HepG2 (cell line): ENCODE measurements around the gene NPR3. TPM values are rescaled to one million over a fixed set of nuclear protein-coding genes. Genes with fewer than 3 reads are reported as not detected.

Source experiments
- ATAC-seq: fragments of 200-7000 bp; cut with Tn5 transposase; 3 replicates; pipeline ENCODE4 v1.9.1; 2020; ENCODE audit warnings: mild to moderate bottlenecking, moderate library complexity
- BruUV-seq: library from RNA; stranded (reverse); fragments of 400-500 nt; replicated peaks from 2 replicates; lab custom pipeline; 2021; lab: Mats Ljungman, UMichigan
- CTCF ChIA-PET: fragments of 300-600 bp; formaldehyde crosslinking; extraction: SDS; loops from one replicate; lab custom pipeline; 2021; ENCODE audit warnings: low total read pairs, inconsistent platforms, low intra/inter-chr PET ratio; lab: Yijun Ruan, JAX
- POLR2A ChIA-PET: fragments of 350-600 bp; sonication (Branson Sonifier 250); formaldehyde crosslinking; loops from one replicate; lab custom pipeline; 2020; ENCODE audit warnings: antibody characterized with exemption, inconsistent platforms; lab: Yijun Ruan, JAX
- DNase-seq: peaks from one replicate; pipeline ENCODE4 v3.0.0-alpha.2; 2015; ENCODE audit warnings: low spot score
- FAIRE-seq: peaks from 3 replicates; lab custom pipeline; 2011; peaks lifted over from hg19 to GRCh38; lab: Jason Lieb, UNC
- H2AFZ ChIP-seq: one replicate; pipeline ENCODE4 v1.6.1; 2011; ENCODE audit warnings: low read length, inconsistent platforms
- H3K27ac ChIP-seq: fragments of 300-600 bp; 3 replicates; pipeline ENCODE4 v1.8.0; 2011; ENCODE audit warnings: mixed run types, mild to moderate bottlenecking, mixed read lengths, low read length, inconsistent platforms; ENCODE audit not compliant: insufficient read depth; ENCODE audit errors: extremely low read length
- H3K27me3 ChIP-seq, 2 experiments: fragments of 200-600 bp in 1 of 2; 2 replicates in 1 of 2; 3 replicates in 1 of 2; pipeline versions ENCODE4 v1.6.0 to v1.8.0; 2011; ENCODE audit warnings: low read length in 2 of 2, mild to moderate bottlenecking in 2 of 2, moderate library complexity in 2 of 2, inconsistent platforms in 1 of 2; ENCODE audit not compliant: insufficient read depth in 2 of 2, control insufficient read depth in 1 of 2
- H3K36me3 ChIP-seq, 2 experiments: fragments of 200-600 bp in 1 of 2; replicated peaks in 1 of 2; 2 replicates in 1 of 2; 3 replicates in 1 of 2; pipeline versions ENCODE4 v1.5.1 to v1.8.0; 2011; ENCODE audit warnings: low read length in 2 of 2, inconsistent platforms in 1 of 2; ENCODE audit not compliant: insufficient read depth in 2 of 2, control insufficient read depth in 1 of 2
- H3K4me1 ChIP-seq: 2 replicates; pipeline ENCODE4 v1.5.1; 2012; ENCODE audit warnings: low read length, inconsistent platforms; ENCODE audit not compliant: insufficient read depth
- H3K4me2 ChIP-seq: 2 replicates; pipeline ENCODE4 v1.6.0; 2011; ENCODE audit warnings: low read depth, low read length, inconsistent platforms
- H3K4me3 ChIP-seq, 3 experiments: fragments of 200-600 bp in 1 of 3; sonication (generic), shearing (Covaris generic) in 1 of 3; replicated peaks in 1 of 3; 2 replicates each; pipeline ENCODE4 v1.5.1; 2011 to 2016; ENCODE audit warnings: low read length in 3 of 3, inconsistent platforms in 2 of 3, low read depth in 2 of 3, mild to moderate bottlenecking in 2 of 3, control low read depth in 1 of 3, mixed read lengths in 1 of 3; ENCODE audit not compliant: insufficient read depth in 1 of 3
- H3K79me2 ChIP-seq: one replicate; pipeline ENCODE4 v1.6.1; 2011; ENCODE audit warnings: low read length, inconsistent platforms; ENCODE audit not compliant: insufficient read depth
- H3K9ac ChIP-seq: 2 replicates; pipeline ENCODE4 v1.6.0; 2011; ENCODE audit warnings: mild to moderate bottlenecking, low read depth, low read length, inconsistent platforms; ENCODE audit not compliant: insufficient read depth
- H3K9me3 ChIP-seq: 2 replicates; pipeline ENCODE4 v1.5.1; 2012; ENCODE audit warnings: mild to moderate bottlenecking, low read length
- H4K20me1 ChIP-seq: 2 replicates; pipeline ENCODE4 v1.6.0; 2011; ENCODE audit warnings: inconsistent platforms, mild to moderate bottlenecking, low read length, moderate library complexity; ENCODE audit not compliant: insufficient read depth
- AGO2 ChIP-seq: fragments of 200-400 bp; formaldehyde crosslinking; optimal IDR thresholded peaks from 2 replicates; pipeline ENCODE3; 2017; ENCODE audit warnings: mild to moderate bottlenecking, low read depth, low read length, moderate library complexity
- MBNL3 ChIP-seq: fragments of 250-450 bp; sonication (Bioruptor Pico); conservative IDR thresholded peaks from 2 replicates; pipeline ENCODE4 v1.8.0; 2022; ENCODE audit warnings: mild to moderate bottlenecking, inconsistent platforms
- MXD4 ChIP-seq: IDR thresholded peaks from 2 replicates; pipeline ENCODE4 v1.6.1; 2016; ENCODE audit warnings: mild to moderate bottlenecking, missing biosample characterization, missing genetic modification reagents
- NFKB2 ChIP-seq: sonication (generic); formaldehyde crosslinking; IDR thresholded peaks from 2 replicates; pipeline ENCODE4 v1.4.0; 2020; ENCODE audit warnings: missing genetic modification reagents, borderline replicate concordance
- PCBP1 ChIP-seq: fragments of 200-400 bp; formaldehyde crosslinking; IDR thresholded peaks from 2 replicates; pipeline ENCODE4 v1.6.1; 2017; ENCODE audit warnings: mild to moderate bottlenecking, low read depth, low read length, borderline replicate concordance
- ZBTB1 ChIP-seq: sonication (generic); formaldehyde crosslinking; IDR thresholded peaks from 2 replicates; pipeline ENCODE4 v1.4.0; 2020; ENCODE audit warnings: missing genetic modification reagents, borderline replicate concordance
- ZFP62 ChIP-seq: sonication (generic); formaldehyde crosslinking; IDR thresholded peaks from 2 replicates; pipeline ENCODE4 v1.4.0; 2020; ENCODE audit warnings: missing genetic modification reagents
- ZNF383 ChIP-seq: sonication (generic); formaldehyde crosslinking; IDR thresholded peaks from 2 replicates; pipeline ENCODE4 v1.4.0; 2020; ENCODE audit warnings: missing genetic modification reagents, mild to moderate bottlenecking, borderline replicate concordance
- ZNF589 ChIP-seq: sonication (generic); formaldehyde crosslinking; conservative IDR thresholded peaks from 2 replicates; pipeline ENCODE4 v1.8.0; 2022; ENCODE audit warnings: mild to moderate bottlenecking, moderate library complexity, missing genetic modification reagents
- ZNF678 ChIP-seq: sonication (generic); formaldehyde crosslinking; IDR thresholded peaks from 2 replicates; pipeline ENCODE4 v1.4.0; 2020; ENCODE audit warnings: mild to moderate bottlenecking, missing genetic modification reagents
- ZNF7 ChIP-seq: IDR thresholded peaks from 2 replicates; pipeline ENCODE4 v1.6.1; 2016; ENCODE audit warnings: missing biosample characterization, missing genetic modification reagents
- ZNF75D ChIP-seq: sonication (generic); formaldehyde crosslinking; IDR thresholded peaks from 2 replicates; pipeline ENCODE4 v1.8.1; 2023; ENCODE audit warnings: missing genetic modification reagents, mild to moderate bottlenecking, borderline replicate concordance
- ZNF772 ChIP-seq: sonication (generic); formaldehyde crosslinking; IDR thresholded peaks from 2 replicates; pipeline ENCODE4 v1.5.0; 2020; ENCODE audit warnings: mild to moderate bottlenecking, missing genetic modification reagents
- WGBS: methylation state at CpG from one replicate; pipeline ENCODE4 v1.1.6; 2017; ENCODE audit warnings: low lambda C conversion rate; 5-methylcytosine and 5-hydroxymethylcytosine counted together
- in situ Hi-C: cut with HindIII; loops from 2 replicates; pipeline ENCODE4 v1.10.0; 2017; ENCODE audit warnings: low pct_unique_long_range_greater_than_20kb; ENCODE audit not compliant: extremely low pct_ligation_motif_present
- intact Hi-C: fragments of 100-400 bp; cut with micrococcal nuclease; formaldehyde crosslinking; loops from one replicate; pipeline ENCODE4 v1.10.0; 2022; ENCODE audit not compliant: unreplicated experiment
- polyA plus RNA-seq, 8 experiments: library from polyadenylated mRNA; depleted of rRNA in 3 of 8; stranded (reverse) in 7 of 8; unstranded in 1 of 8; fragments of >200 nt; fragmentation: Illumina TruSeq in 4 of 8; extraction: Trizol in 4 of 8; gene quantifications; 2 replicates each; pipeline versions ENCODE4 v1.2.1 to v1.2.3, GENCODE V29; 2011 to 2016; ENCODE audit warnings: low read depth in 4 of 8, missing spikeins in 1 of 8, mixed read lengths in 1 of 8; ENCODE audit not compliant: insufficient read depth in 1 of 8
- total RNA-seq, 5 experiments: library from RNA; depleted of rRNA; stranded (reverse); fragments of >200 nt; fragmentation: Illumina TruSeq; extraction: Trizol; gene quantifications; 2 replicates each; pipeline ENCODE4 v1.2.3, GENCODE V29; 2016; ENCODE audit warnings: low read depth in 1 of 5
- TF ChIP-seq, protein P1 (sequence below): sonication (generic); formaldehyde crosslinking; IDR thresholded peaks from 2 replicates; pipeline ENCODE4 v1.8.0; 2023; ENCODE audit warnings: mild to moderate bottlenecking, missing genetic modification reagents
- TF ChIP-seq, protein P2 (sequence below): sonication (generic); formaldehyde crosslinking; IDR thresholded peaks from 2 replicates; pipeline ENCODE4 v1.4.0; 2020; ENCODE audit warnings: mild to moderate bottlenecking, missing genetic modification reagents
- TF ChIP-seq, protein P3 (sequence below): sonication (generic); formaldehyde crosslinking; IDR thresholded peaks from 2 replicates; pipeline ENCODE4 v1.5.0; 2020; ENCODE audit warnings: mild to moderate bottlenecking, missing genetic modification reagents, borderline replicate concordance
- TF ChIP-seq, protein P4 (sequence below): sonication (generic); formaldehyde crosslinking; IDR thresholded peaks from 2 replicates; pipeline ENCODE4 v1.5.1; 2020; ENCODE audit warnings: mild to moderate bottlenecking, moderate library complexity, missing genetic modification reagents
- TF ChIP-seq, protein P5 (sequence below): IDR thresholded peaks from 2 replicates; pipeline ENCODE4 v1.6.1; 2016; ENCODE audit warnings: missing biosample characterization, missing genetic modification reagents, low read depth

The NPR3 gene
- total and polyA plus RNA-seq, 2 of the 13 experiments (the other 11 are each of a cell fraction or from before 2014, with no cell fraction given), result 0.01 TPM; not detected in 1

DNA sequence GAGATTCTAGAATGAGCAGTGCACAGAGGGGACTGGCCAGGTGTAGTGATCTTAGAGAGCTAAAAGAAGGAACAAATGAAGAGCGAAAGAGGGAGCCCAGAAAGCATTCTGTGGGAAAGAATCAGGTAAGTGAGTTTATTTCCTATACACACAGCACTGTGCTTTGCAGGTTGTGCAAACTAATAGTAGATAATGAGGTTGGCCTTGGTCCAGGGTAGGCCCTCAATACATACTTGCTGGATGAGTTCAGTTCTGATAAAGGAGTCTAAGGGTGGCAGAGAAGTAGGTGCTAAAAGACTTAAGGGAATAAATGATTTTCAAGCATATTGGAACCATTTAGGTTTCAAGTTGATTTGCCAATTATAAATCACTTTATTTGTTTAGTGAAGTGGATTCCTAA, 122.0 kb downstream of the NPR3 start:
- no peak overlapping the region for H3K27ac ChIP-seq
- TF ChIP-seq MXD4 (CRISPR knock-in tag) (no peak), ZBTB1 (no peak), ZNF678 (CRISPR knock-in tag) (no peak), ZNF7 (CRISPR knock-in tag) (no peak), ZNF383 (CRISPR knock-in tag) (no peak), ZNF589 (CRISPR knock-in tag) (no peak), ZFP62 (CRISPR knock-in tag) (no peak), ZNF75D (CRISPR knock-in tag) (no peak), ZNF772 (CRISPR knock-in tag) (no peak), MBNL3 (CRISPR knock-in tag) (no peak), AGO2 (no peak), PCBP1 (no peak), NFKB2 (CRISPR knock-in tag) (no peak)
- TF ChIP-seq, protein P1, sequence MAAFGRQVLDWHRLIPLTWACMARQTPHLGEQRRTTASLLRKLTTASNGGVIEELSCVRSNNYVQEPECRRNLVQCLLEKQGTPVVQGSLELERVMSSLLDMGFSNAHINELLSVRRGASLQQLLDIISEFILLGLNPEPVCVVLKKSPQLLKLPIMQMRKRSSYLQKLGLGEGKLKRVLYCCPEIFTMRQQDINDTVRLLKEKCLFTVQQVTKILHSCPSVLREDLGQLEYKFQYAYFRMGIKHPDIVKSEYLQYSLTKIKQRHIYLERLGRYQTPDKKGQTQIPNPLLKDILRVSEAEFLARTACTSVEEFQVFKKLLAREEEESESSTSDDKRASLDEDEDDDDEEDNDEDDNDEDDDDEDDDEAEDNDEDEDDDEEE (CRISPR knock-in tag), result no peak
- TF ChIP-seq, protein P2, sequence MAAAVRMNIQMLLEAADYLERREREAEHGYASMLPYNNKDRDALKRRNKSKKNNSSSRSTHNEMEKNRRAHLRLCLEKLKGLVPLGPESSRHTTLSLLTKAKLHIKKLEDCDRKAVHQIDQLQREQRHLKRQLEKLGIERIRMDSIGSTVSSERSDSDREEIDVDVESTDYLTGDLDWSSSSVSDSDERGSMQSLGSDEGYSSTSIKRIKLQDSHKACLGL (CRISPR knock-in tag), result no peak
- TF ChIP-seq, protein P3, sequence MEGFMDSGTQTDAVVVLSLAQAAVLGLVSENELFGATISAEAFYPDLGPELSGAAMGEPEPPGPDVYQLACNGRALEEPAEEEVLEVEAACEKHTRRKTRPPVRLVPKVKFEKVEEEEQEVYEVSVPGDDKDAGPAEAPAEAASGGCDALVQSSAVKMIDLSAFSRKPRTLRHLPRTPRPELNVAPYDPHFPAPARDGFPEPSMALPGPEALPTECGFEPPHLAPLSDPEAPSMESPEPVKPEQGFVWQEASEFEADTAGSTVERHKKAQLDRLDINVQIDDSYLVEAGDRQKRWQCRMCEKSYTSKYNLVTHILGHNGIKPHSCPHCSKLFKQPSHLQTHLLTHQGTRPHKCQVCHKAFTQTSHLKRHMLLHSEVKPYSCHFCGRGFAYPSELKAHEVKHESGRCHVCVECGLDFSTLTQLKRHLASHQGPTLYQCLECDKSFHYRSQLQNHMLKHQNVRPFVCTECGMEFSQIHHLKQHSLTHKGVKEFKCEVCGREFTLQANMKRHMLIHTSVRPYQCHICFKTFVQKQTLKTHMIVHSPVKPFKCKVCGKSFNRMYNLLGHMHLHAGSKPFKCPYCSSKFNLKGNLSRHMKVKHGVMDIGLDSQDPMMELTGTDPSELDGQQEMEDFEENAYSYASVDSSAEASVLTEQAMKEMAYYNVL, result no peak
- TF ChIP-seq, protein P4, sequence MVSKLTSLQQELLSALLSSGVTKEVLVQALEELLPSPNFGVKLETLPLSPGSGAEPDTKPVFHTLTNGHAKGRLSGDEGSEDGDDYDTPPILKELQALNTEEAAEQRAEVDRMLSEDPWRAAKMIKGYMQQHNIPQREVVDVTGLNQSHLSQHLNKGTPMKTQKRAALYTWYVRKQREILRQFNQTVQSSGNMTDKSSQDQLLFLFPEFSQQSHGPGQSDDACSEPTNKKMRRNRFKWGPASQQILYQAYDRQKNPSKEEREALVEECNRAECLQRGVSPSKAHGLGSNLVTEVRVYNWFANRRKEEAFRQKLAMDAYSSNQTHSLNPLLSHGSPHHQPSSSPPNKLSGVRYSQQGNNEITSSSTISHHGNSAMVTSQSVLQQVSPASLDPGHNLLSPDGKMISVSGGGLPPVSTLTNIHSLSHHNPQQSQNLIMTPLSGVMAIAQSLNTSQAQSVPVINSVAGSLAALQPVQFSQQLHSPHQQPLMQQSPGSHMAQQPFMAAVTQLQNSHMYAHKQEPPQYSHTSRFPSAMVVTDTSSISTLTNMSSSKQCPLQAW (CRISPR knock-in tag), result no peak
- TF ChIP-seq, protein P5, sequence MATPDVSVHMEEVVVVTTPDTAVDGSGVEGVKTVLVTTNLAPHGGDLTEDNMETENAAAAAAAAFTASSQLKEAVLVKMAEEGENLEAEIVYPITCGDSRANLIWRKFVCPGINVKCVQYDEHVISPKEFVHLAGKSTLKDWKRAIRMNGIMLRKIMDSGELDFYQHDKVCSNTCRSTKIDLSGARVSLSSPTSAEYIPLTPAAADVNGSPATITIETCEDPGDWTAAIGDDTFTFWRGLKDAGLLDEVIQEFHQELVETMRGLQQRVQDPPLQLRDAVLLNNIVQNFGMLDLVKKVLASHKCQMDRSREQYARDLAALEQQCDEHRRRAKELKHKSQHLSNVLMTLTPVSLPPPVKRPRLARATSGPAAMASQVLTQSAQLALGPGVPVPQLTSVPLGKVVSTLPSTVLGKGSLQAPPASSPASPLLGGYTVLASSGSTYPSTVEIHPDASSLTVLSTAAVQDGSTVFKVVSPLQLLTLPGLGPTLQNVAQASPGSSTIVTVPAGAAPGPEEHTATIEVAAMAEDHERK, result no peak
- no peak overlapping the region for H3K4me3 ChIP-seq
- H4K20me1 ChIP-seq, result no peaks in the 10 kb centered on the region
- H3K4me1 ChIP-seq, result no peaks in the 10 kb centered on the region
- no peaks in the 10 kb centered on the region for H3K36me3 ChIP-seq
- CTCF ChIA-PET, result no interaction called here
- H3K9me3 ChIP-seq, result no peaks in the 10 kb centered on the region
- H3K4me2 ChIP-seq, result no peak overlapping the region
- POLR2A ChIA-PET, result no interaction called here
- BruUV-seq, result no TSS peak
- H3K9ac ChIP-seq, result no peak overlapping the region
- intact Hi-C loops, result no loop called here
- in situ Hi-C loops, result no loop called here
- DNase-seq (no peak), ATAC-seq (no peak), FAIRE-seq (no peak)
- no peaks in the 10 kb centered on the region for H3K79me2 ChIP-seq
- no peaks in the 10 kb centered on the region for H3K27me3 ChIP-seq
- WGBS, result 0% methylated on average over 1 of the region's 1 CpG
- no peak overlapping the region for H2AFZ ChIP-seq
